HL-60 (cell line): ENCODE measurements around the gene BHMT2.

Experiments
- DNase-seq, 2 experiments: peaks; one replicate each; pipeline ENCODE4 v3.0.0-alpha.2; 2010 to 2020; ENCODE audit warnings: low read depth in 1 of 2, low spot score in 1 of 2
- H3K27ac ChIP-seq: fragments of 250-450 bp; sonication (Bioruptor Pico); replicated peaks from 2 replicates; pipeline ENCODE4 v1.5.1; 2020; ENCODE audit warnings: mild to moderate bottlenecking, moderate library complexity
- H3K27me3 ChIP-seq: fragments of 250-450 bp; sonication (Bioruptor Pico); 2 replicates; pipeline ENCODE4 v1.5.1; 2021; ENCODE audit warnings: mild to moderate bottlenecking, moderate library complexity; ENCODE audit not compliant: insufficient read depth, poor library complexity, severe bottlenecking
- H3K4me3 ChIP-seq: replicated peaks from 2 replicates; pipeline ENCODE4 v1.5.1; 2011; ENCODE audit warnings: mild to moderate bottlenecking, control low read depth, low read length; ENCODE audit not compliant: insufficient read depth
- CTCF ChIP-seq: IDR thresholded peaks from one replicate; pipeline ENCODE4 v1.5.1; 2011; ENCODE audit warnings: low read length, control low read depth, inconsistent platforms; ENCODE audit not compliant: insufficient read depth
- GABPA ChIP-seq: IDR thresholded peaks from 2 replicates; pipeline ENCODE4 v1.6.1; 2012; ENCODE audit warnings: low read depth
- POLR2AphosphoS5 ChIP-seq: IDR thresholded peaks from 2 replicates; pipeline ENCODE4 v1.6.1; 2012; ENCODE audit warnings: low read depth
- REST ChIP-seq: IDR thresholded peaks from 2 replicates; pipeline ENCODE4 v1.6.1; 2012; ENCODE audit warnings: low read depth; ENCODE audit not compliant: insufficient replicate concordance
- SPI1 ChIP-seq: IDR thresholded peaks from 2 replicates; pipeline ENCODE4 v1.6.1; 2012; ENCODE audit warnings: low read depth, mild to moderate bottlenecking, borderline replicate concordance

BHMT2 gene

GRCh38 chr5:79025054-79025472, 44.5 kb upstream of the BHMT2 start:
- DNase-seq: peak in 1 of 2 experiments; percentile 16
- Histone ChIP-seq H3K4me3 (no peak overlapping the region), H3K27ac (no peak overlapping the region), H3K27me3 (no peaks in the 10 kb centered on the region)
- TF ChIP-seq SPI1: no peak
- peak; percentile 38 for TF ChIP-seq CTCF
- no peak for TF ChIP-seq POLR2AphosphoS5

GRCh38 chr5:79030663-79031484, 38.7 kb upstream of the BHMT2 start:
- Histone ChIP-seq H3K27me3 (no peaks in the 10 kb centered on the region), H3K4me3 (no peak overlapping the region), H3K27ac (no peak overlapping the region)
- DNase-seq: no peak
- TF ChIP-seq CTCF: no peak
- no peak for TF ChIP-seq SPI1
- no peak for TF ChIP-seq POLR2AphosphoS5
- TF ChIP-seq REST: no peak
- TF ChIP-seq GABPA: no peak

GRCh38 chr5:79031485-79031867, 38.1 kb upstream of the BHMT2 start:
- TF ChIP-seq CTCF (no peak), GABPA (no peak), REST (no peak), SPI1 (no peak), POLR2AphosphoS5 (no peak)
- Histone ChIP-seq H3K27me3 (no peaks in the 10 kb centered on the region), H3K4me3 (no peak overlapping the region), H3K27ac (no peak overlapping the region)
- DNase-seq: no peak
